Mesenchymal stem cell (in vitro differentiated cells and primary cell): ENCODE measurements around the gene IL18RAP.
A peak's percentile ranks its signal among the peaks of the same experiment; 100 is the strongest.

Experiments used
- DNase-seq: peaks from one replicate; pipeline ENCODE4 v3.0.0-alpha.2; 2013
- H2AFZ ChIP-seq: one replicate; pipeline ENCODE4 v1.6.1; 2013; ENCODE audit warnings: low read depth, mild to moderate bottlenecking, control low read depth, inconsistent platforms, low read length, moderate library complexity
- H2AK5ac ChIP-seq: 2 replicates; pipeline ENCODE4 v1.6.1; 2013; ENCODE audit warnings: low read length, moderate library complexity, mild to moderate bottlenecking, inconsistent platforms; ENCODE audit not compliant: severe bottlenecking
- H2BK120ac ChIP-seq: one replicate; pipeline ENCODE4 v1.6.1; 2013; ENCODE audit warnings: low read depth, mild to moderate bottlenecking, inconsistent platforms, low read length, moderate library complexity
- H2BK12ac ChIP-seq, 2 experiments: one replicate each; pipeline ENCODE4 v1.6.1; 2013; ENCODE audit warnings: inconsistent platforms in 2 of 2, low read length in 2 of 2, mild to moderate bottlenecking in 2 of 2, moderate library complexity in 2 of 2, control low read depth in 1 of 2
- H2BK15ac ChIP-seq: one replicate; pipeline ENCODE4 v1.6.1; 2013; ENCODE audit warnings: mild to moderate bottlenecking, low read depth, inconsistent platforms; ENCODE audit not compliant: poor library complexity, severe bottlenecking
- H2BK5ac ChIP-seq: 2 replicates; pipeline ENCODE4 v1.6.1; 2013; ENCODE audit warnings: low read depth, mild to moderate bottlenecking, low read length, control low read depth, inconsistent platforms; ENCODE audit not compliant: poor library complexity, severe bottlenecking
- H3K14ac ChIP-seq, 2 experiments: one replicate each; pipeline ENCODE4 v1.6.1; 2013; ENCODE audit warnings: inconsistent platforms in 2 of 2, low read length in 2 of 2, control low read depth in 1 of 2, mild to moderate bottlenecking in 1 of 2, moderate library complexity in 1 of 2
- H3K18ac ChIP-seq, 2 experiments: one replicate each; pipeline ENCODE4 v1.6.1; 2013; ENCODE audit warnings: inconsistent platforms in 2 of 2, low read length in 2 of 2, control low read depth in 1 of 2, low read depth in 1 of 2, mild to moderate bottlenecking in 1 of 2
- H3K23ac ChIP-seq, 2 experiments: one replicate each; pipeline ENCODE4 v1.6.1; 2013; ENCODE audit warnings: inconsistent platforms in 2 of 2, low read length in 2 of 2, mild to moderate bottlenecking in 2 of 2, moderate library complexity in 2 of 2, control low read depth in 1 of 2
- H3K27ac ChIP-seq: 2 replicates; pipeline ENCODE4 v1.5.1; 2013; ENCODE audit warnings: mild to moderate bottlenecking, moderate library complexity, low read length, control low read depth, inconsistent platforms; ENCODE audit not compliant: poor library complexity, severe bottlenecking
- H3K27me3 ChIP-seq, 2 experiments: 2 replicates each; pipeline versions ENCODE4 v1.6.1 to v1.7.0; 2013; ENCODE audit warnings: low read length in 2 of 2, mild to moderate bottlenecking in 2 of 2, moderate library complexity in 2 of 2, control low read depth in 1 of 2, inconsistent platforms in 1 of 2; ENCODE audit not compliant: control insufficient read depth in 1 of 2, insufficient read depth in 1 of 2
- H3K36me3 ChIP-seq, 2 experiments: 2 replicates each; pipeline versions ENCODE4 v1.6.1 to v1.7.0; 2013; ENCODE audit warnings: low read length in 2 of 2, control low read depth in 1 of 2, inconsistent platforms in 1 of 2, low read depth in 1 of 2, mild to moderate bottlenecking in 1 of 2; ENCODE audit not compliant: insufficient read depth in 2 of 2, control insufficient read depth in 1 of 2
- H3K4ac ChIP-seq, 2 experiments: one replicate each; pipeline ENCODE4 v1.6.1; 2013; ENCODE audit warnings: inconsistent platforms in 2 of 2, low read length in 2 of 2, mild to moderate bottlenecking in 2 of 2, moderate library complexity in 2 of 2, control low read depth in 1 of 2, low read depth in 1 of 2
- H3K4me1 ChIP-seq: 2 replicates; pipeline ENCODE4 v1.6.1; 2013; ENCODE audit warnings: low read depth, low read length, control low read depth; ENCODE audit not compliant: control insufficient read depth, insufficient read depth
- H3K4me2 ChIP-seq: 2 replicates; pipeline ENCODE4 v1.6.1; 2013; ENCODE audit warnings: low read length, mild to moderate bottlenecking, inconsistent platforms; ENCODE audit not compliant: poor library complexity, severe bottlenecking
- H3K4me3 ChIP-seq, 2 experiments: 2 replicates each; pipeline versions ENCODE4 v1.5.1 to v1.7.0; 2013; ENCODE audit warnings: low read length in 2 of 2, mild to moderate bottlenecking in 2 of 2, control low read depth in 1 of 2, low read depth in 1 of 2; ENCODE audit not compliant: insufficient read depth in 1 of 2
- H3K79me1 ChIP-seq: replicated peaks from 2 replicates; pipeline ENCODE4 v1.6.1; 2013; ENCODE audit warnings: mild to moderate bottlenecking, control low read depth, low read length, inconsistent platforms; ENCODE audit not compliant: poor library complexity, severe bottlenecking
- H3K9ac ChIP-seq: 2 replicates; pipeline ENCODE4 v1.7.0; 2013; ENCODE audit warnings: mild to moderate bottlenecking, low read length, moderate library complexity
- H3K9me3 ChIP-seq: 2 replicates; pipeline ENCODE4 v1.7.0; 2013; ENCODE audit warnings: mild to moderate bottlenecking, low read length; ENCODE audit not compliant: control insufficient read depth
- H4K8ac ChIP-seq: one replicate; pipeline ENCODE4 v1.6.1; 2013; ENCODE audit warnings: inconsistent platforms, mild to moderate bottlenecking, low read length, moderate library complexity
- H4K91ac ChIP-seq: one replicate; pipeline ENCODE4 v1.6.1; 2013; ENCODE audit warnings: mild to moderate bottlenecking, low read length, inconsistent platforms
- WGBS: methylation state at CpG from one replicate; pipeline ENCODE4 v1.1.7; 2013; ENCODE audit warnings: mixed read lengths; 5-methylcytosine and 5-hydroxymethylcytosine counted together

IL18RAP gene

DNA sequence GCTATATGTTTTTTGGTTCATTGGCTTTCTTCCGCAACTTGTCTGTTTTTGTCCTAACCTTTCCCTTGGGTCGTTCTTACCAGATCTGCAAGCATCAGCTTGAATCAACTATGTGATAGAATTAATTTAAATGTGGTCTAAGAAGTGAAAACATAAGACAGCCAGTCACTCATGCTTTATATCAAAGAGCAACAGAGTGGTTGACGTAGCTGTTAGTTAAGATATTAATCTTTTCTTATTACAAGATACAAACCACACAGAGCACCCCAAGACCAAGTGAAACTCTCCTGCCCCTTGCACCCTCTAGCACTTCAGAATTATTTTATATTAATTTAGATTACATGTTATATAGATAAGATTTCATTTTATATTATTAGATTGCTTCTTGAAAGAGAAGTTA lies 15.2 kb downstream of the IL18RAP start:
- WGBS = 92% methylated on average over 2 of the region's 3 CpGs
- Histone ChIP-seq H3K4me1 (no peaks in the 10 kb centered on the region), H3K14ac (no peak overlapping the region), H3K23ac (no peak overlapping the region), H4K8ac (no peak overlapping the region), H3K27me3 (peaks cover 0 to 11% of the 10 kb centered on the region in 2 experiments), H3K79me1 (no peaks in the 10 kb centered on the region), H3K4ac (no peak overlapping the region), H3K18ac (no peak overlapping the region), H3K9me3 (no peaks in the 10 kb centered on the region), H3K4me3 (no peak overlapping the region), H2BK5ac (no peak overlapping the region), H2BK15ac (no peak overlapping the region), H4K91ac (no peak overlapping the region), H2AFZ (no peak overlapping the region), H3K36me3 (no peaks in the 10 kb centered on the region), H2AK5ac (no peak overlapping the region), H3K27ac (no peak overlapping the region), H2BK120ac (no peak overlapping the region), H2BK12ac (no peak overlapping the region), H3K4me2 (no peak overlapping the region), H3K9ac (no peak overlapping the region)
- DNase-seq = no peak

DNA sequence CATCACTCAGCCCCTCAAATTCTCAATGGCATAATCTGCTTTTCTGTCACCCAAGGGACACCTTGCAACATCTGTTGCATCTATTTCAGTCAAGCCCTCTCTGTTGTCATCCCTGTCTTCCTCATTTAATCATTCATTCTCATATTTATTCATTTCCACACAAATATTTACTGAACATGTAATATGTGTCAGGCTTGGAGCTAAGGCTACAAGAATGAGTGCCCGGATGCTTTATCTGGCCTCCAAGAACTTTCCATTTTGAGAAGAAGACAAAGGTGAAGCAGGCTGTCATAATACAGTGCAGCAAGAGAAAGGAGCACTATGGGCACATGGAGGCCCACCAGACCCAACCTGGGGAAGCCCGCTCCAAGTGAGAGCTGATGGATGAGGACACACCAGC lies 15.6 kb downstream of the IL18RAP start:
- Histone ChIP-seq H3K4ac (no peak overlapping the region), H3K23ac (no peak overlapping the region), H3K4me3 (no peak overlapping the region), H3K27ac (no peak overlapping the region), H3K36me3 (no peaks in the 10 kb centered on the region), H3K79me1 (no peaks in the 10 kb centered on the region), H3K9ac (no peak overlapping the region), H3K4me2 (no peak overlapping the region), H4K91ac (no peak overlapping the region), H3K18ac (peak overlapping the region in 1 of 2 experiments; percentile 46), H4K8ac (no peak overlapping the region), H2AFZ (no peak overlapping the region), H3K14ac (no peak overlapping the region), H2BK15ac (no peak overlapping the region), H2BK120ac (no peak overlapping the region), H2BK5ac (no peak overlapping the region), H3K4me1 (no peaks in the 10 kb centered on the region), H3K27me3 (peaks cover 0 to 11% of the 10 kb centered on the region in 2 experiments), H3K9me3 (no peaks in the 10 kb centered on the region), H2AK5ac (peak overlapping the region; percentile 54), H2BK12ac (peak overlapping the region; percentile 26 to 95)
- DNase-seq = no peak
- WGBS = 98% methylated on average over 2 of the region's 2 CpGs

DNA sequence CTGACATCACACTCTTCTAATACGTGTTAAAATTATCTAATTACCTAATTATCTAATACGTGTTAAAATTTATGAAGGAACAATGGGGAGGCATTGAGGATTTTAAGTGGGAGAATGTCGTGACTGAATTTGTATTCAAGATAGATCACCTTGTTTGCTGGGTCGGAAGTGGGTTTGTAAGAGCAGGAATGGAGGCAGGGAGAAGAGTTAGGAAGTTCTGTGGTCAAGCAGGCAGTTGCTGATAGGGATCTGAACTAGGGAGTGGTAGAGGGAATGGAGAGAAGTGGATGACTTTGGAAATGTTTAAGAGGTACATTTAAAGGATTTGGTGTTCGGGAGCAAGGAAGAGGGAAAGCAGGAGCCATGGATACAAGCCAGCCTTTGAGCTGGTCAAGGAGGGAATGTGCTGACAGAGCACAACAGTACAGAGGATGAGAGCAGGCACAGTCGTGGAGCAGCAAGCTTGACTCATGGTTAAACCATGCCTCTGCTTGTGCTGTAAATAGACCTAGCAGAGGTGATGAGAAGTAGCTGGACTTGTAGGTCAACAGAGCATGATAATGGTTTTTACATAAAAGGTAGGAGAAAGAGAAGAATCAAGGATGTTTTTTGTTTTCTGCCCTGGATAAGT lies 16.2 kb downstream of the IL18RAP start:
- Histone ChIP-seq H3K4ac (no peak overlapping the region), H3K36me3 (no peaks in the 10 kb centered on the region), H3K27me3 (peaks cover 0 to 15% of the 10 kb centered on the region in 2 experiments), H3K9ac (no peak overlapping the region), H3K14ac (no peak overlapping the region), H2BK12ac (peak overlapping the region in 1 of 2 experiments; percentile 95), H2BK5ac (no peak overlapping the region), H3K9me3 (no peaks in the 10 kb centered on the region), H2AFZ (no peak overlapping the region), H3K4me3 (no peak overlapping the region), H3K4me2 (no peak overlapping the region), H3K4me1 (no peaks in the 10 kb centered on the region), H3K23ac (no peak overlapping the region), H2BK15ac (no peak overlapping the region), H4K91ac (no peak overlapping the region), H4K8ac (no peak overlapping the region), H3K27ac (no peak overlapping the region), H3K18ac (no peak overlapping the region), H3K79me1 (no peaks in the 10 kb centered on the region), H2AK5ac (no peak overlapping the region), H2BK120ac (no peak overlapping the region)
- DNase-seq = peak; percentile 85
- 38% methylated on average over 5 of the region's 6 CpGs for WGBS

DNA sequence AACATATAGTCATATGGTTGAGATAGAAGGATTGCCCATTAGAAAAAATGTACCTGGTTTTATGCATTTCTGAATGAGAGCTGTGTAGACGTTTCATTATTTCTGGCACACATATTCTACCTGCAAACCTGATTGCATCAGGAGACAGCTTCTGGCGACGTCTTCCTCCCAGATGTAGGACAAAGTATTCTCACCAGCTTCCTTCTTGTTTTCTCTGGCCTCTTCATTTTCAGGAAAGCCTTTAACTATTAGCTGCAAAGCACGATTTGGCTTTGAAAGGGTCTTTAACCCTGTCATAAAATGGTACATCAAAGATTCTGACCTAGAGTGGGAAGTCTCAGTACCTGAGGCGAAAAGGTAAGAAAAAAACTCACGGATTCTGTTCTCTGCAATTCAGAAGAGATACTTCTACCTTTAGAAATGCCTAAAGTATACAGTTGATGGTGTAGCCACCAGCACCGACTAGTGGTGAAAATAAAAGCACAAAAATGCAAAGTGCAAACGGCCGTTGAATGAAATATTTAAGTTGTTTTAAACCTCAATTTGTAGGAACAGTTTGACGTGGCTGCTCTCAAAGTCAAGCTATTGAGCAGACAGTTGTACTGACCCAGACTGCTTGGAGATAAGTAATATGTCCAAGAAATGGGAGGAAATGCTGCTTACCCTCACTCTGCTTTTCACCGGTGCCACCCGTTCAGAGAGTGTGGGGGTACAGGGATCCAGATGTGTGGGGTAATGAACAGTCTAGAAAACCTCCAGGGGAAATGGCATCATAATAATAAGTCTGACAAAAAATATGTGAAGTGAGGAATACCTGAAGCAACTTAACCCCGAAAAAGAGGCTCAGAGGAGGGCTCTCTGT lies 20.2 kb downstream of the IL18RAP start:
- H2AK5ac ChIP-seq = no peak overlapping the region
- no peak overlapping the region for H3K27ac ChIP-seq
- H2BK12ac ChIP-seq = no peak overlapping the region
- H2BK120ac ChIP-seq = no peak overlapping the region
- H3K4ac ChIP-seq = no peak overlapping the region
- peak; percentile 59 for DNase-seq
- H3K14ac ChIP-seq = no peak overlapping the region
- H3K27me3 ChIP-seq = peaks cover 4 to 16% of the 10 kb centered on the region in 2 experiments
- no peak overlapping the region for H4K91ac ChIP-seq
- WGBS = 37% methylated on average over 11 of the region's 13 CpGs
- no peak overlapping the region for H4K8ac ChIP-seq
- no peak overlapping the region for H3K4me2 ChIP-seq
- H2BK5ac ChIP-seq = no peak overlapping the region
- no peaks in the 10 kb centered on the region for H3K79me1 ChIP-seq
- no peak overlapping the region for H2AFZ ChIP-seq
- no peak overlapping the region for H3K4me3 ChIP-seq
- no peak overlapping the region for H3K23ac ChIP-seq
- no peaks in the 10 kb centered on the region for H3K36me3 ChIP-seq
- H3K18ac ChIP-seq = peak overlapping the region in 1 of 2 experiments; percentile 7
- H3K4me1 ChIP-seq = no peaks in the 10 kb centered on the region
- no peak overlapping the region for H3K9ac ChIP-seq
- H3K9me3 ChIP-seq = no peaks in the 10 kb centered on the region
- no peak overlapping the region for H2BK15ac ChIP-seq
